SK-N-SH (cell line): Measurements from ENCODE around the gene NLRC5. TPM values are rescaled to one million over a fixed set of nuclear protein-coding genes. Genes with fewer than 3 reads are reported as not detected.

Source experiments
- CTCF ChIA-PET: fragments of 300-600, 350-600 bp; formaldehyde crosslinking; extraction: SDS; loops from one replicate; lab custom pipeline; 2021; lab: Yijun Ruan, JAX
- POLR2A ChIA-PET: fragments of 350-600 bp; sonication (Branson Sonifier 250); formaldehyde crosslinking; extraction: SDS; loops from one replicate; lab custom pipeline; 2020; ENCODE audit warnings: antibody characterized with exemption, inconsistent platforms; lab: Yijun Ruan, JAX
- DNase-seq: peaks from one replicate; pipeline ENCODE4 v3.0.0; 2012
- H2AFZ ChIP-seq: fragments of 200-600 bp; sonication (generic); 2 replicates; pipeline ENCODE4 v1.8.1; 2016; ENCODE audit warnings: antibody characterized with exemption, mild to moderate bottlenecking, low read depth
- H3F3A ChIP-seq: fragments of 200-600 bp; sonication (generic); replicated peaks from 2 replicates; pipeline ENCODE3; 2016; ENCODE audit warnings: antibody characterized with exemption, mild to moderate bottlenecking; ENCODE audit not compliant: insufficient read depth
- H3K27ac ChIP-seq, 2 experiments: fragments of 200-500 bp in 1 of 2; fragments of 200-600 bp in 1 of 2; sonication (Bioruptor generic) in 1 of 2; sonication (generic), shearing (Covaris generic) in 1 of 2; 2 replicates each; pipeline versions ENCODE4 v1.5.1 to v1.6.1; 2014 to 2016; ENCODE audit warnings: low read depth in 2 of 2, inconsistent platforms in 1 of 2, low read length in 1 of 2, mild to moderate bottlenecking in 1 of 2, mixed read lengths in 1 of 2
- H3K27me3 ChIP-seq: fragments of 200-600 bp; sonication (generic), shearing (Covaris generic); 2 replicates; pipeline ENCODE4 v1.6.1; 2016; ENCODE audit warnings: mixed run types; ENCODE audit not compliant: insufficient read depth
- H3K36me3 ChIP-seq, 2 experiments: fragments of 200-500 bp in 1 of 2; fragments of 200-600 bp in 1 of 2; sonication (Bioruptor generic) in 1 of 2; sonication (generic) in 1 of 2; replicated peaks in 1 of 2; 2 replicates each; pipeline versions ENCODE3 to v1.5.1; 2014 to 2016; ENCODE audit warnings: low read length in 1 of 2, mild to moderate bottlenecking in 1 of 2; ENCODE audit not compliant: insufficient read depth in 2 of 2, control insufficient read depth in 1 of 2
- H3K4me1 ChIP-seq, 2 experiments: fragments of 200-500 bp in 1 of 2; fragments of 200-600 bp in 1 of 2; sonication (Bioruptor generic) in 1 of 2; sonication (generic), shearing (Covaris generic) in 1 of 2; 2 replicates each; pipeline versions ENCODE4 v1.5.1 to v1.6.1; 2014 to 2016; ENCODE audit warnings: low read depth in 1 of 2, low read length in 1 of 2, mixed run types in 1 of 2; ENCODE audit not compliant: insufficient read depth in 2 of 2, control insufficient read depth in 1 of 2
- H3K4me2 ChIP-seq: fragments of 200-600 bp; sonication (generic), shearing (Covaris generic); 2 replicates; pipeline ENCODE4 v1.6.1; 2017; ENCODE audit warnings: mixed run types
- H3K4me3 ChIP-seq, 2 experiments: fragments of 200-500 bp in 1 of 2; fragments of 200-600 bp in 1 of 2; sonication (Bioruptor generic) in 1 of 2; sonication (generic), shearing (Covaris generic) in 1 of 2; 2 replicates each; pipeline versions ENCODE4 v1.5.1 to v1.8.1; 2014 to 2016; ENCODE audit warnings: low read depth in 2 of 2, inconsistent platforms in 1 of 2, low read length in 1 of 2, mild to moderate bottlenecking in 1 of 2, mixed read lengths in 1 of 2, moderate library complexity in 1 of 2
- H3K79me2 ChIP-seq: fragments of 200-600 bp; sonication (generic); 2 replicates; pipeline ENCODE4 v1.8.1; 2017; ENCODE audit warnings: mild to moderate bottlenecking; ENCODE audit not compliant: insufficient read depth
- H3K9ac ChIP-seq: fragments of 200-600 bp; sonication (generic); 2 replicates; pipeline ENCODE4 v1.6.1; 2017; ENCODE audit warnings: mixed run types
- H3K9me2 ChIP-seq: fragments of 200-600 bp; sonication (generic); 2 replicates; pipeline ENCODE4 v1.6.1; 2017; ENCODE audit warnings: mixed run types
- H3K9me3 ChIP-seq: fragments of 200-600 bp; sonication (generic); 2 replicates; pipeline ENCODE4 v1.6.1; 2017; ENCODE audit warnings: mixed run types, mild to moderate bottlenecking, moderate library complexity
- H4K20me1 ChIP-seq: fragments of 200-600 bp; sonication (generic); 2 replicates; pipeline ENCODE4 v1.6.1; 2017; ENCODE audit warnings: mild to moderate bottlenecking, mixed run types; ENCODE audit not compliant: insufficient read depth
- CHD2 ChIP-seq: fragments of 150-350 bp; IDR thresholded peaks from 2 replicates; pipeline ENCODE4 v1.6.1; 2018; ENCODE audit warnings: low read length; ENCODE audit not compliant: partially characterized antibody
- EP300 ChIP-seq, 2 experiments: IDR thresholded peaks; 2 replicates each; pipeline versions ENCODE4 v1.4.0 to v1.6.1; 2012; ENCODE audit warnings: borderline replicate concordance in 1 of 2, low read depth in 1 of 2, low read length in 1 of 2
- EZH2phosphoT487 ChIP-seq: fragments of 200-600 bp; sonication (generic); IDR thresholded peaks from 2 replicates; pipeline ENCODE4 v1.6.1; 2017; ENCODE audit warnings: low read depth, mixed run types, mild to moderate bottlenecking, antibody characterized with exemption, moderate library complexity, borderline replicate concordance
- GABPA ChIP-seq: IDR thresholded peaks from 2 replicates; pipeline ENCODE4 v1.4.0; 2012; ENCODE audit warnings: low read depth, mild to moderate bottlenecking
- MEF2A ChIP-seq: IDR thresholded peaks from 2 replicates; pipeline ENCODE4 v1.4.0; 2012; ENCODE audit warnings: low read depth, borderline replicate concordance
- POLR2AphosphoS5 ChIP-seq: IDR thresholded peaks from 2 replicates; pipeline ENCODE4 v1.6.1; 2012; ENCODE audit warnings: low read depth, low read length
- RAD21 ChIP-seq: IDR thresholded peaks from 2 replicates; pipeline ENCODE4 v1.6.1; 2012; ENCODE audit warnings: mild to moderate bottlenecking, low read length
- RFX5 ChIP-seq: IDR thresholded peaks from 2 replicates; pipeline ENCODE4 v1.6.1; 2012; ENCODE audit warnings: mild to moderate bottlenecking, improper control_type of control experiment, low read length
- RXRA ChIP-seq: IDR thresholded peaks from 2 replicates; pipeline ENCODE4 v1.4.0; 2012; ENCODE audit warnings: low read depth, mild to moderate bottlenecking, borderline replicate concordance
- SMC3 ChIP-seq: IDR thresholded peaks from 2 replicates; pipeline ENCODE4 v1.6.1; 2012; ENCODE audit warnings: low read depth, low read length, improper control_type of control experiment
- TCF12 ChIP-seq: IDR thresholded peaks from 2 replicates; pipeline ENCODE4 v1.4.0; 2012
- TEAD4 ChIP-seq: IDR thresholded peaks from 2 replicates; pipeline ENCODE4 v1.4.0; 2012; ENCODE audit warnings: mild to moderate bottlenecking, borderline replicate concordance; ENCODE audit not compliant: insufficient read depth
- WGBS: methylation state at CpG from one replicate; pipeline ENCODE4 v1.1.6; 2017; ENCODE audit warnings: low lambda C conversion rate; 5-methylcytosine and 5-hydroxymethylcytosine counted together
- polyA plus RNA-seq, 3 experiments: library from polyadenylated mRNA; depleted of rRNA; stranded (reverse); fragments of >200 nt; gene quantifications; 2 replicates each; pipeline ENCODE4 v1.2.3, GENCODE V29; 2012
- TF ChIP-seq, protein P1 (sequence below): IDR thresholded peaks from 2 replicates; pipeline ENCODE4 v1.4.0; 2012; ENCODE audit warnings: low read depth, borderline replicate concordance
- TF ChIP-seq, protein P2 (sequence below): fragments of 200-600 bp; sonication (generic); IDR thresholded peaks from 2 replicates; pipeline ENCODE4 v1.6.1; 2017; ENCODE audit warnings: antibody characterized with exemption, mild to moderate bottlenecking, moderate library complexity
- TF ChIP-seq, protein P3 (sequence below): IDR thresholded peaks from 2 replicates; pipeline ENCODE4; 2012

NLRC5 gene
- polyA plus RNA-seq, 1 of the 3 experiments (the other 2 are of a cell fraction): 6.5 TPM

DNA sequence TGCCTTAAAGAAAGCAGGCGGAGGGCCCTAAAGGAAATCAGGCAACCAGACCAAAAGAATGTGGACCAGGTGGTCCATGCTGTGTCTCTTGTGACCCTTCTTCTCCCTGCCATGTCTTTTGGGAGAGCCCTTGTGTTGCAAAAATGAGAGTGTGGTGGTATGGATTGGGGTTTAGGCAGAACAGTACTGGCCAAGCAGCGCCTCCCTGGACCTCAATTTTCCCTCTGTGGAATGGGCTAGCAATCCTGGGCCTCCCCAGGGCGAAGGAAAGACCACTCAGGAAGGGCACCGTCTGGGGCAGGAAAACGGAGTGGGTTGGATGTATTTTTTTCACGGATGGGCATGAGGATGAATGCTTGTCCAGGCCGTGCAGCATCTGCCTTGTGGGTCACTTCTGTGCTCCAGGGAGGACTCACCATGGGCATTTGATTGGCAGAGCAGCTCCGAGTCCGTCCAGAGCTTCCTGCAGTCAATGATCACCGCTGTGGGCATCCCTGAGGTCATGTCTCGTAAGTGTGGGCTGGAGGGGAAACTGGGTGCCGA lies 7.6 kb upstream of the NLRC5 start:
- H3F3A ChIP-seq: no peaks in the 10 kb centered on the region
- no peaks in the 10 kb centered on the region for H3K9me3 ChIP-seq
- H2AFZ ChIP-seq: no peak overlapping the region
- no peak overlapping the region for H3K27ac ChIP-seq
- no peak overlapping the region for H3K4me3 ChIP-seq
- H3K4me1 ChIP-seq: no peaks in the 10 kb centered on the region; a peak in 1 of 4 replicates
- no peaks in the 10 kb centered on the region for H4K20me1 ChIP-seq
- 93% methylated on average over 5 of the region's 12 CpGs for WGBS
- ChIA-PET CTCF (interaction anchor here (3.6 kb wide), 1 partner anchor 17 kb away, joined by 17 read pairs; no protein-coding TSS in a partner anchor), POLR2A (no interaction called here)
- TF ChIP-seq RAD21: no peak
- TF ChIP-seq TEAD4: no peak
- TF ChIP-seq EZH2phosphoT487: no peak
- TF ChIP-seq, protein P1, sequence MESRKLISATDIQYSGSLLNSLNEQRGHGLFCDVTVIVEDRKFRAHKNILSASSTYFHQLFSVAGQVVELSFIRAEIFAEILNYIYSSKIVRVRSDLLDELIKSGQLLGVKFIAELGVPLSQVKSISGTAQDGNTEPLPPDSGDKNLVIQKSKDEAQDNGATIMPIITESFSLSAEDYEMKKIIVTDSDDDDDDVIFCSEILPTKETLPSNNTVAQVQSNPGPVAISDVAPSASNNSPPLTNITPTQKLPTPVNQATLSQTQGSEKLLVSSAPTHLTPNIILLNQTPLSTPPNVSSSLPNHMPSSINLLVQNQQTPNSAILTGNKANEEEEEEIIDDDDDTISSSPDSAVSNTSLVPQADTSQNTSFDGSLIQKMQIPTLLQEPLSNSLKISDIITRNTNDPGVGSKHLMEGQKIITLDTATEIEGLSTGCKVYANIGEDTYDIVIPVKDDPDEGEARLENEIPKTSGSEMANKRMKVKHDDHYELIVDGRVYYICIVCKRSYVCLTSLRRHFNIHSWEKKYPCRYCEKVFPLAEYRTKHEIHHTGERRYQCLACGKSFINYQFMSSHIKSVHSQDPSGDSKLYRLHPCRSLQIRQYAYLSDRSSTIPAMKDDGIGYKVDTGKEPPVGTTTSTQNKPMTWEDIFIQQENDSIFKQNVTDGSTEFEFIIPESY: no peak
- TF ChIP-seq, protein P2, sequence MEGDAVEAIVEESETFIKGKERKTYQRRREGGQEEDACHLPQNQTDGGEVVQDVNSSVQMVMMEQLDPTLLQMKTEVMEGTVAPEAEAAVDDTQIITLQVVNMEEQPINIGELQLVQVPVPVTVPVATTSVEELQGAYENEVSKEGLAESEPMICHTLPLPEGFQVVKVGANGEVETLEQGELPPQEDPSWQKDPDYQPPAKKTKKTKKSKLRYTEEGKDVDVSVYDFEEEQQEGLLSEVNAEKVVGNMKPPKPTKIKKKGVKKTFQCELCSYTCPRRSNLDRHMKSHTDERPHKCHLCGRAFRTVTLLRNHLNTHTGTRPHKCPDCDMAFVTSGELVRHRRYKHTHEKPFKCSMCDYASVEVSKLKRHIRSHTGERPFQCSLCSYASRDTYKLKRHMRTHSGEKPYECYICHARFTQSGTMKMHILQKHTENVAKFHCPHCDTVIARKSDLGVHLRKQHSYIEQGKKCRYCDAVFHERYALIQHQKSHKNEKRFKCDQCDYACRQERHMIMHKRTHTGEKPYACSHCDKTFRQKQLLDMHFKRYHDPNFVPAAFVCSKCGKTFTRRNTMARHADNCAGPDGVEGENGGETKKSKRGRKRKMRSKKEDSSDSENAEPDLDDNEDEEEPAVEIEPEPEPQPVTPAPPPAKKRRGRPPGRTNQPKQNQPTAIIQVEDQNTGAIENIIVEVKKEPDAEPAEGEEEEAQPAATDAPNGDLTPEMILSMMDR: no peak
- TF ChIP-seq RXRA: no peak
- no peak for TF ChIP-seq CHD2
- TF ChIP-seq POLR2AphosphoS5: no peak
- TF ChIP-seq RFX5: no peak
- no peak for TF ChIP-seq SMC3
- no peak for TF ChIP-seq MEF2A
- TF ChIP-seq TCF12: no peak
- TF ChIP-seq GABPA: no peak
- TF ChIP-seq, protein P3, sequence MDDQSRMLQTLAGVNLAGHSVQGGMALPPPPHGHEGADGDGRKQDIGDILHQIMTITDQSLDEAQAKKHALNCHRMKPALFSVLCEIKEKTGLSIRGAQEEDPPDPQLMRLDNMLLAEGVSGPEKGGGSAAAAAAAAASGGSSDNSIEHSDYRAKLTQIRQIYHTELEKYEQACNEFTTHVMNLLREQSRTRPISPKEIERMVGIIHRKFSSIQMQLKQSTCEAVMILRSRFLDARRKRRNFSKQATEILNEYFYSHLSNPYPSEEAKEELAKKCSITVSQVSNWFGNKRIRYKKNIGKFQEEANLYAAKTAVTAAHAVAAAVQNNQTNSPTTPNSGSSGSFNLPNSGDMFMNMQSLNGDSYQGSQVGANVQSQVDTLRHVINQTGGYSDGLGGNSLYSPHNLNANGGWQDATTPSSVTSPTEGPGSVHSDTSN: no peak
- TF ChIP-seq EP300 (IDR thresholded peaks at IDR 0.05; ENCODE audit: borderline replicate concordance in 1 of 2, low read depth in 1 of 2, low read length in 1 of 2): no peak
- H3K9me2 ChIP-seq: no peaks in the 10 kb centered on the region
- no peak overlapping the region for H3K4me2 ChIP-seq
- H3K36me3 ChIP-seq: no peaks in the 10 kb centered on the region
- no peaks in the 10 kb centered on the region for H3K79me2 ChIP-seq
- no peak overlapping the region for H3K9ac ChIP-seq
- DNase-seq: no peak
- no peaks in the 10 kb centered on the region for H3K27me3 ChIP-seq
